T-helper 2 cell (primary cell): ENCODE data around the gene PRKAR1B.
A peak's percentile ranks its signal among the peaks of the same experiment; 100 is the strongest.
"Not testable (repeated sequence)": the region's sequence is repeated elsewhere in the genome, so short reads cannot be mapped to it uniquely, and the experiment has no call there.

Experiments used
- DNase-seq, 5 experiments: peaks; one replicate each; pipeline versions ENCODE4 v3.0.0 to v3.0.0-alpha.2; 2012 to 2022

The PRKAR1B gene

DNA sequence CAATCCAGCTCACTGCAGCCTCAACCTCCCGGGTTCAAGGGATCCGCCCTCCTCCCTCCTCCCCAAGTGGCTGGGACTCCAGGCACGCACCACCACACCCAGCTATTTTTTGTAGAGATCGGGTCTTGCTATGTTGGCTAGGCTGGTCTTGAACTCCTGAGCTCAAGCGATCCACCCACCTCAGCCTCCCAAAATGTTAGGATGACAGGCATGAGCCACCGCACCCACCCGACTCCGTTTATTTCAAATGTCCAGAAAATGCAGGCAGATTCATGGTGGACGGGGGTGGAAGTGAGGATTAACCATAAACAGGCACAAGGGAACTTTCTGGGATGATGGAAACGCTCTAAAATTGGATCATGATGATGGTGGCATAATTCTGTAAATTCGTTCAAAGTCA is 85.1 kb downstream of the PRKAR1B start:
- DNase-seq, result no peak

DNA sequence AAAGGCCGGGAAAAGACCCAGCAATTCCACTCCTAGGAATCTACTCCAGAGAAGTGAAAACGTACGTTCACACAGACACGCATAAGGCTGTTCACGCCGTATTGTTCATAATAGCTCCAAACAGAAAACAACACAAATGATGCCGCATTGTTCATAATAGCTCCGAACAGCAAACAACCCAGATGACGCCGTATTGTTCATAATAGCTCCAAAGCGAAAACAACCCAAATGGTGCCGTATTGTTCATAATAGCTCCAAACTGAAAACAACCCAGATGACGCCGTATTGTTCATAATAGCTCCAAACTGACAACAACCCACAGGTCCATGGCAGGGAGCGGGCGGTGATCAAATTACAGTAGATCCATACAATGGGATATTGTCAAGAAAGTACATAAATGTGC is 85.8 kb downstream of the PRKAR1B start:
- no peak for DNase-seq

DNA sequence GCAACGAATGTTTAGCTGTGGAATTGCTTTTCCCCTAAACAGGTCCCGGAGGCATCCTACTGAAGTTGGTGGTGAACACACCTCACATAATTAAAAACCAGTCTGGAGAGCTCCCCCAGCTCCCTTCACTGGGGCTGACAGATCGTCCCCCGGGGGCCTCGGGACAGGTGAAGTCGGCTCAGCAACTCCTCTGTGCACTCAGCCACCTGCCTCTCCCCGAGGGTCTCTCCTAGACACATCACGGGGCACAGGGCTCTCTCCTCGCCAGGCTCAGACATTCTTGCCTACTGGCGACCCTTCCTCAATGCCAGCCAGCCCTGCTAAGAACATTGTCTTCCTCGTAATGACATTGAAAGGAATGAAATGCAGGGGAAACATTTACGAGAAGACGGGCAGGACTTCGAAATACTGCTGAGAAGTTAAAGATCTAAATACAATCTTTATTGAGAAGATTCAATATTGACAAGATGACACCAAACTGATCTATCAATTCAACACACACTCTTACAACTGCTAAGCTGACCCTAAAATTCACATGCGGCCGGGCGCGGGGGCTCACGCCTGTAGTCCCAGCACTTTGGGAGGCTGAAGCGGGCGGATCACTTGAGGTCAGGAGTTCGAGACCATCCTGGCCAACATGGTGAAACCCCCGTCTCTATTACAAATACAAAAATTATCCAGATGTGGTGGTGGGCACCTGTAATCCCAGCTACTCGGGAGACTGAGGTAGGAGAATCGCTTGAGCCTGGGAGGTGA is 88.6 kb downstream of the PRKAR1B start:
- DNase-seq, result no peak

DNA sequence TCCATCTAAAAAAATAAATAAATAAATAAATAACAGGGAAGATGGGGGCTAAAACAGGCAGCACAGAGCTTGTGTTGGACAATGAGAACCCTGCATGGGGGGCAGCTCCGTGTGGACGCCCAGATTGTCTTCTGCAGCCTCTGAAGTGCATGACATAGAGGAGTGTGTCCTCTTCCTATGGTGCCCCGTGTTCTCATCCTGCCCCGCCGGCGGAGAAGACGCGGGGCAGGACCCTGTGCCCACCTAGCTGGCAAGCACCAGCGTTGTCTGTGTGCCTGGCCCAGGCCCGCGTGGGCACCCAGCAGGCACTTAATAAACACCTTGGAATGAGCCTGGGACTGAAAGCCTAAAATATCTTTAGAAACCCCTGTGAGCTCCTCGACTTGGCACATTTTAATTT is 89.3 kb downstream of the PRKAR1B start:
- DNase-seq, result no peak

DNA sequence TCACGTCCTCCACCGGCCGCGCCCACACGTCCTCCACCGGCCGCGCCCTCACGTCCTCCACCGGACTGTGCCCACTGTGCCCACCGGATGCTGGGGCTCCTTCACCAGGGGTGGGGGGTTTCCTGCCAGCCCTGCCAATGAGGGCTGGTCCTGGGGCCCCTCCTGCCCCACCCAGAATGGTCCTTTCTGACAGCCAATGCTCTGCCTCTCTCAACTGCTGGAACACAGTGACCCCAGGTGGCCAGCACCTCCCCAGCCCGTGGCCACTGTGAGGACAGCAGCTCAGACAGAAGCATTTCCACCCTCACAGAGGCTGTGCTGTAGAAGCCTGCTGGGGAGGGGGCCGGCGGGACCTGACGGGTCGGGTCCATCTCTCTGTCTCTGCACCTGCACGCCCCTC is 90.7 kb downstream of the PRKAR1B start:
- peak in 3 of 5 experiments; percentile 34 to 52 (median 40) for DNase-seq

DNA sequence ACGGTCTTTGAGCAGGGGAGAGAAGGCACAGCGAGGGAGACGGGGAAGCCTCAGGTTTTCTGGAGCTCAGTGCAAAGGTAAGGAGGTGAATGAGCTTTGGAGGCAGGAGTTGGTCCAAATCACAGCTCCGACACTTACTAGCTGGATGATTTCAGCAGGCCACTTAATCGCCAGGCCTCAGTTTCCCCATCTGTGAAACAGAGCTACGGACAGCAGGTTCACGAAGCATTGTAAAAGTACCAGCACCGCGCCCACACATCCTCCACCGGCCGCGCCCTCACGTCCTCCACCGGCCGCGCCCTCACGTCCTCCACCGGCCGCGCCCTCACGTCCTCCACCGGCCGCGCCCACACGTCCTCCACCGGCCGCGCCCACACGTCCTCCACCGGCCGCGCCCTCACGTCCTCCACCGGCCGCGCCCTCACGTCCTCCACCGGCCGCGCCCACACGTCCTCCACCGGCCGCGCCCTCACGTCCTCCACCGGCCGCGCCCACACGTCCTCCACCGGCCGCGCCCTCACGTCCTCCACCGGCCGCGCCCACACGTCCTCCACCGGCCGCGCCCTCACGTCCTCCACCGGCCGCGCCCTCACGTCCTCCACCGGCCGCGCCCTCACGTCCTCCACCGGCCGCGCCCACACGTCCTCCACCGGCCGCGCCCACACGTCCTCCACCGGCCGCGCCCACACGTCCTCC is 91.2 kb downstream of the PRKAR1B start:
- DNase-seq, result not testable (repeated sequence)

DNA sequence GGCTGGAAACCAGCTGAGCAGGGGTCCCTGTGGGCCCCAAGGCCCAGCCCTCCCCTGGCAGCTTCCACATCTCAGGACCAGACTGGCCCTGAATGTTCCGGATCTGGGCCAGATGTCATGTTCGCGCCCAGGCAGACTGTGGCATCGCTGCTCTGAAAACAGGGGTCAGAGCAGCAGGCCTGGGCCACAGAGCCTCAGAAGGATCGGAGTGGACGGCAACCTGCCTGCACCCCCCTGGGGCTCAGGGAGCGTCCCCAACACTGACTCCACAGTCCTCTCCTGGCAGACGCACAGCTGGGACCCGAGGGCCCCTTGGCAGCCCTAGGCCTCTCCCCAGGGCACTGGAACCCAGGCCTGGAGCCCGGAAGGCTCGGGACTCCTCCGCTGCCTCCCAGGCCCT is 91.9 kb downstream of the PRKAR1B start:
- DNase-seq, result no peak

DNA sequence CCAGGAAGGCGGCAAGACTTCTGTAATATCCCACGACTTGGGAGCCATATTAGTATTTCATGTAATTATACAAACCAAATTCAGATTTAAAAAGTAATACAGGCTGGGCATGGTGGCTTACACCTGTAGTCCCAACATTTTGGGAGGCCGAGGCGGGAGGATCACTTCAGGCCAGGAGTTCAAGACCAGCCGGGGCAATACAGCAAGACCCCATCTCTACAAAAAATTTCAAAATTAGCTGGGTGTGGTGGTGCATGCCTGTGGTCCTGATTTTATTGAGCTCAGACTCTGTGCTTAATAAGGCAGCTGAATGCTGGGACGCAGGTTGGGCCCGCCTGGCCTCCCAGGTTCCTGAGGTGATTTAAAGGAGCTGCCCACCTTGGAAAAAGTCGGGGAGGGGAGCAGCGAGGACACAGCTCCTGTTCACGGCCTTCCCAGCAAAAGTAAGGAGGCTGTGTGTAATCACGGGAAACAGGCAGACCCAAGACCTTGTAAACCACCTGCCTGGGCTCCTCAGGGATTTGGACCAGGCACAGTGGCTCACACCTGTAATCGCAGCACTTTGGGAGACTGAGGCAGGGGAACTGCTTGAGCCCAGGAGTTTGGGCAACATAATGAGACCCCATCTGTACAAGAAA is 93.6 kb downstream of the PRKAR1B start:
- no peak for DNase-seq

DNA sequence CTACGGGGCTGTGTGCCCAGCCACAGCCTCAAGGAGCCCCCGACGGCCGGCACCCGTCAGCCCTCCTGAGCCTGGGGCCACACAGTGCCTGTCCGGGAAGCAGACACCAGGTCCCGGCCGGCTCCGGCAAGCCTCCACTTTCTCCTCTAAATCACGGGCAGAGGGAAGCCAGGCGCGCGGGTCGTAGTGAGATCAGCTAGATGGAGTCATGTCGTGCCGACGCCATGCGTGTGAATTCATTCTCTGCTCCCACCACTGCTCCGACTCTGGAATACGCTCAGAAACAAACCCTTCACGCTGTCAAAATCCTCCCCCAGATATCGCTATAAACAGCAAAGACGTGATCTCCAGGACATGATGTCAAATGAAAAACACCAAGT is 94.3 kb downstream of the PRKAR1B start:
- DNase-seq, result no peak

DNA sequence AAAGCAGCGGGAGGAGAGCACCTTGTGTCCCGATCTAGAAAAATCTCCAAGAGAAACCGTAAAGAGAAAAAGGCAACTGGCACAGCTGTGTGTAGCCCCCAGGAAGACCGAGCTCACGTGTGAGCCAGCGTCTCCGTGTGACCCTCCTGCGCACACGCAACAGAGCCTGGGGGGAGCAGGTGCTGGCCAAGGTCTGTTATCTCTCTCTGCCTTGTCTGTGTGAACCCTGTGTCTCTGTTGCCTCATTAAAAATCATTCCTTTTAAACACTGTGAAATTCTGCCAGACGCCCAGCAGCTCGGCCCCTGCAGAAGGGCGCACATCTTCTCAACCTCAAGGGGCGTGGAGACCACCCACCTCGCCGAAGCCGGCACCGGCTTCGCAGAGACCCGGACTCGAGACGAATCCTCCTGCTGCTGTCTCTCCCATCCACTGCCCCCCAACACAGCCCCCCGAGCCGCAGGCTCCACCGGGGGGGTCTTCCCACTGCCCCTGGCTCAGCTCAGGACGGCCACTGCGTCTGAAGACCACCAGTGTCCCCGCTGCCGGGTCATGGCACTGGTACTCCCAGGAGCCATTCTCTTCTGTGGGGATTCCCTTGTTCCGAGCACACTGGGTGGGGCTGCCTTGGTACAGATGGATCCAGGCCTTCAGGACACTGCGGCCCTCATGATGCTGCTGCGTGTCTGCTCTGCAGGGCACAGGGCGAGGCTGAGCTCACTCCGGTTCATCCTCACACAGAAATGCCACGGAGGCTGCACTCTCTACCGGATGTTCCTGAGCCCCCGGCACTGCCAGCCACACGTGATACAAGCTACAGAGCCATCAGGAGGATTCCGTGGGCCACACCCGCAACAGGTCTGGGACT is 94.9 kb downstream of the PRKAR1B start:
- no peak for DNase-seq

DNA sequence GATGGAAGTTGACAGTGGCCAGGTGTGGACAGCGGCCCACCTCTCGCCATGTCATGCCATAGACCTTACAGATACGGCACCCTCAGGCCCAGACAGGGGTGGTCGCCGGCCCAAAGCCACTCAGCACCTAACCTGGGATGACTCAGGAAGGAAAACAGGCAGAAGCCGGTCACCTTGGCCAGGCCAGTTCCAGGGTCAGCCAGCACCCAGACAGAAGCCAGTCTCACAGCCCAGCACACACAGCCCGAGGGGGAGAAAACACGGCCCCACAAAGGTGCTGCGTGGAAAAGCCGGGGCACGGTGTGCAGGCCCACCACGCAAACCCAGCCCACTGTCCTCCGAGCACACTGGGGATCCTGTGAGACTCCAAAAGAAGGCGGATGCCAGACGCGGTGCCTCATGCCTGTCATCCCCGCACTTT is 95.8 kb downstream of the PRKAR1B start:
- DNase-seq, result no peak

DNA sequence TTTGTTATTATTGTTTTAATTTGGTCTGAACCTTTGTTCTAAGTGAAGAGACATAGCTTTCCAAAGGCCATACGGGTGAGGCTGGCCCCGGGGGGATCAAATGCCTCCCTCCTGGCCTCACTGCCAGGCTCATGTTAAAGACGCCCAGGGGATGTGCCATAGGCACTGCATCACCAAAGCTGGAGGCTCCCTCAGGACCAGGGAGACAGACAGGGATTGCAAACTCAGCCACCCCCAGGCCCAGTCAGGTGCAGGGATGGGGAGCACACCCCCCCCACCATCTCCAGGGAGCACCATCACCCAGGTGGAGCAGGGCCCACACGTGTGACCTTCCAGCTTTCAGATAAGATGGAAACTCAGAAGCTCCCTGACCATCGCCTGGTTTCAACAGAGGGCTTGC is 96.5 kb downstream of the PRKAR1B start:
- no peak for DNase-seq

DNA sequence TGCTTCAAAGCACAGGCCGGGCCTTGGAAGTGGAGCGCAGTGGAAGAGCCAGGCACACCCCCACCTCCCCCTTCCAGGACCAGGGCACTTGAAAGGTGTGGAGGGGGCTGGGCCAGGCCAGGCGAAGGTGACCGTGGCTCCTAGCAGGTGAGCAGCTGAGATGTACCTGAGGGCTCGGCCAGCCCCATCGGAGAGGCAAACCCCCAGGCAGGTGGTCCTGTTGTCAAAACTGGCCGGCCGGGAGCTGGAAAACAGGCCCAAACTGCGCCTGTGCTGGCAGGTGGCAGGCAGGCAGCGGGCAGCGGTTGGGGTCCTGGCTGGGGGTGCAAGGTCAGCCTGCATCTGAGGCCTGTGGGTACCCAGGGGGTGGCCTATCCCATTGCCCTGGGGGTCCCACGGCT is 97.0 kb downstream of the PRKAR1B start:
- DNase-seq, result no peak

DNA sequence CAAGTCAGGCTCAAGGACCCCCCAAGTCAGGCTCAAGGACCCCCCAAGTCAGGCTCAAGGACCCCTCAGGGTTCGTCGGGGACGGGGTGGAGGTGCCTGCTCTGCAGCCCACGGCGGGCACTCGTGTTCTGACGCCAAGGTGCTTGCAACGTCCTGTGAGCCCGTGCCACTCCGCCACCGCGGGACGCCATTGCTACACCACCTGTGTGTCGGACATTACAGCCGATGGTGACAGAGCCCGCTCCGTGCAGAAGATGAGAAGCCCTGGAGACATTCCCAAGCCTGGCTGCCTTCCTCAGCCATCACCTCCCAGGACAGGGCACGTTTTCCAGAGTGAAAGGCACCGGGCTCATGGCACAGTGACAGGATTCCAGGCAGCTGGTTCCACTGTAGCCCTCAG is 98.3 kb downstream of the PRKAR1B start:
- DNase-seq, result no peak

DNA sequence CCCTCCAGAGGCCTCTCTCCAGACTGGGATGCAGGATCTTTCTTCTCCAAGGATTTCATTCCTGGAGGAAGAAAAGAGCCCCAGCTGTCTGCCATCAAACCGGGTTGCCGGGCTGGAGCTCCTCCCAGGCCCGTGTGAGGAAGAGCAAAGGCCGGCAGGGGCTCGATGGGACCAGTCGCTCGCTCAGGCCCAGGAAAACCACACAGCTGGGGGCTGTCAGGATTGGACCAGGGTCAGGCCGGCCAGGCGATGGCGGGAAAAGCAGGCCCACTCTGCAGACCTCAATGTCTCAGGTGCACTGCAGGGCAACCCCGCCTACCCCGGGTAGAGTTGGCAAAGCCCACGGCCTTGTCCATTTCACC is 98.7 kb downstream of the PRKAR1B start:
- DNase-seq, result no peak

DNA sequence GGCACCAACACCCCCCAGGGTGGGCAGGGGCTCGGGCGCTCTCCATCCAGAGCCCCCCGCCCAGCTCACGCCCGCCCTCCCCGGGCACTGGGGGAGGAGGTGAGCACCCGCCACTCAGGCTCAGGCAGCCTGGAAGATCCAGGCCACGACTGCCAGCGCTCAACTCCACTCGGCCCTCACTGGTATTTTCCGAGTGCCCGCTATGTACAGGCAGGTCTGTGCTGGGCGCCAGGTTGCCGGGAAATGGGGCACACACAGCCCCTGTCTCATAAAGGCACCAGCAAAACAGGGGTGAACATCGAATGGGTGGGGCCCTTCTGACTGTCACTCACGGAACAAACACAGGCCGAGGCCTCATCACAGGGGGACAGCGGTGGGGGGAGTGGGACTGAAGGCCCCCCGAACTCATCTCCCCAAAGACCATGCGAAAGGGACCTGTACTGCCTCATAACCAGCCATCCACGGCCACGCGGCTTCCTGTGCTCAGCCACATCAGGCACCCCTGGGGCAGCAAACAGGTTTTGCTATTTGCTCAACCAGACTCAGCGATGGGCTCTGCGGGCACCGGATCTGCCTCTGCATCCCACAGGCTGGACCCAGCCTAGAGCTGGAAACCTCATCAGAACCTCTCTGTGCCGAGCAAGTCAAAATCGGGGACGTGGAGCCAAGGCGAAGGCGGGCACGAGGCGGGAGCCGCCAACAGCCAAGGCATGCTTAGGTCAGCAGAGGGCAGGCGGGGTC is 99.2 kb downstream of the PRKAR1B start:
- DNase-seq, result no peak

DNA sequence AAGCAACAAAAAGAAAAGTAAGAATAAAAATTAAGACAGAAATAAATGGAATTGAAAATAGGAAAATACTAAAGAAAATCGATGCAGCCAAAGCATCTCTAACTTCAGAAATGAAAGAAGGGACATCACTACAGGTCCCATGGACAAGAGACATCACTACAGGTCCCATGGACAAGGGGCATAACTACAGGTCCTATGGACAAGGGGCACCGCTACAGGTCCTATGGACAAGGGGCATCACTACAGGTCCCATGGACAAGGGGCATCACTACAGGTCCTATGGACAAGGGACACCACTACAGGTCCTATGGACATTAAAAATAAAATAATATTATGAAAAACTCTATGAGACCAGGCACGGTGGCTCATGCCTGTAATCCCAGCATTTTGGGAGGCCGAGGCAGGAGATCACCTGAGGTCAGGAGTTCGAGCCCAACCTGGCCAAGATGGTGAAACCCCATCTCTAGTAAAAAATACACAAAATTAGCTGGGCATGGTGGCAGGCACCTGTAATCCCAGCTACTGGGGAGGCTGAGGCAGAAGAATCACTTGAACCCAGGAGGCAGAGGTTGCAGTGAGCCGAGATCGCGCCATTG is 101.6 kb downstream of the PRKAR1B start:
- DNase-seq, result no peak

DNA sequence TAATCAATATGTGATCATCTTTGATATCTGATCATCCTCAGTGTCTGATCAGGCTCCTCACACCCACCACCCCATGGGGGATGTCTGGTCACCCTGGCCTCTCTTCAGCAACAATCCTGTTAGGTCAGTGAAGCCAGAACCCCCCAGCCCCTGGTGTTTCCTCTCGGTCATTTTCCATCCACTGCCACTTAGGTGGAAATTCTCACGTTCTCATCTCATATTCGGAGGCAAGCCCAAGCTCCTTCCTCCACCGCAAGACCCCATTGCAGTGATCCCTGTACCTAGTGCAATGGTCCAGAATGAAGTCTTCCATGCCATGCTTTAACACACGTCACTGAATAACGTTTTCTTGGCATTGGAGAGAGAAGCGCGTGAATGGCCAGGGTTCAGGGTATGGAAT is 103.6 kb downstream of the PRKAR1B start:
- DNase-seq, result no peak

DNA sequence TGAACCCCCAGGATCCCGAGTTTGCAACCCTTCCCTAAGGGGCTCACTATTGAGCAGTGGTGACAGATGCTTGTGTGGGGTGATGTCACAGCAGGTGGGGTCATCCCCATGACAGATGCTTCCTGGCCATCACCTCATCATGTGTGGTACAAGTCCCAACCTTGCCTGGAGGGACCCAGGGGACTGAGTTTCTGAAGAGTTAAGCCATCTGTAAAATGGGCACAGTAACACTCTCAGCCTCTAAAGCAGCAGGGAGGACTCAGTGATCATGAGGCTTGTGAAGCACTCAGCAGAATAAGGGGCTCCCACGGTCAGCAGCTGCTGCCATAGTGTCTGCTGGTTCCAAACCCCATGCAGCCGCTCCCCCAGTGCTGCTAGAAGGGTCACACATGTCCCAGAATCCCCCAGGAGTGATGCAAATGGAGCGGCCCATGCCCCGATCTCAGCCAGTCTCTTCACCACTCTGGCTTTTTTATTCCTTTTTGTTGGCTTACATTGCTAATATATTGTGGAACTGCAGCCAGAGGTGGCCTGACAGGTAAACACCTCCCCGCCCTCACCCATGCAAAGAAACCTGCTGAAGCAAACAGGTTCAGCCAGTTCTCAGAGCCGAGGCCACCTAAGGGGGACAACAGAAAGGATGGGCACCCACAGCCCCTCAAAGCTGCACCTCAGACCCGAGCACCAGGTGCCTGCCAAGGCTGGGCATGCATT is 105.4 kb downstream of the PRKAR1B start:
- DNase-seq, result no peak

DNA sequence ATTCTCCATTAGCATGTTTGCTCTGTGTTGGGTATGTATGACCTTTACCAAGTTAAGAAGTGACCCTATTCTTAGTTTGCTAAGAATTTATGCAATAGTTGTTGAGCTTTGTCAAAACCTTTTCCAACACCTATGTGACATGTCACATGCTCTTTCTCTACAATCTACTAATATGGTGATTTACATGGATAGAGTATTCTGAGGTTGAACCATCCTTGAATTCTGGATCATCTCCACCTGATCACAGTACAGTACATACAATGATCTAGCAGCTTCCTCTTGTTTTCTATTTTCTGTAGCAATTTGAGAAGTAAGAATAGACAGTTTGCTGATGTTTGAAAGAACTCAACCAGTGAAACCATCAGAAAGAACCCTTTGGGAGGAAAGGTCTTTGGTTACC is 106.2 kb downstream of the PRKAR1B start:
- no peak for DNase-seq

DNA sequence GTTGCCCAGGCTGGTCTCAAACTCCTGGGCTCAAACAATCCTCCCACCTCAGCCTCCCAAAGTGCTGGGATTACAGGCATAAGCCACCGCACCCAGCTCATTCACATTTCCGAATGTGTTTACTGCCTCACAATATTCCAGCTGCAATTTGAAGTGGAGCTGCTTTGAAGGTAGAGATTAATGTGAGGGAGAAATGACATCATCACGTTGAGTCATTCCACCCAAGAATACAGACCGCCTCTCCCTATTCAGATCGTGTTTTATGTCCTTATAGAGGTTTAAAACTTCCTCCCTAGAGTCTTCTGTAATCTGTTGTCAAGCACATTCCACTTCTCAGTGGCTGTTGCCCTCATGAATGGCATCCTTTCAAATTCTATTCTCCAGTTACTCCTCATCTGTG is 107.0 kb downstream of the PRKAR1B start:
- peak in 1 of 5 experiments; percentile 75 for DNase-seq
